Right ventricle myocardium inferior (tissue), 1 donor: Measurements from ENCODE around the gene ARPC5L. TPM values are rescaled to one million over a fixed set of nuclear protein-coding genes. Genes with fewer than 3 reads are reported as not detected.

Experiments used
- ATAC-seq: fragments of 200-7000 bp; cut with Tn5 transposase; one replicate; pipeline ENCODE4 v1.9.1; 2020; ENCODE audit warnings: mild to moderate bottlenecking, moderate library complexity
- DNase-seq: peaks from one replicate; pipeline ENCODE4 v3.0.0; 2021; ENCODE audit errors: missing footprints
- intact Hi-C: fragments of 100-400 bp; cut with DNase I; formaldehyde crosslinking; loops from one replicate; pipeline ENCODE4 v1.11.0; 2022
- total RNA-seq: library from RNA; stranded (reverse); fragmentation: NEBNext Ultra II Directional; extraction: Animal tissue kit (Norgen Biotek cat#: 25700); gene quantifications from one replicate; pipeline ENCODE4 v1.2.1, GENCODE V29; 2021
- donor health status: DM: no; HTN: yes; CAD: no; lungs with severe emphysema.

Gene ARPC5L
- total RNA-seq, 1 donor from 2014 or later: 41.8 TPM

- ATAC-seq: no peak
- intact Hi-C loops: no loop called here
- DNase-seq: no peak
These were observed 18.6 kb downstream of the ARPC5L start for GRCh38 chr9:124880501-124880900.

- DNase-seq: peak; percentile 17
- ATAC-seq: no peak
- intact Hi-C loops: no loop called here
These were observed 19.3 kb downstream of the ARPC5L start for GRCh38 chr9:124881138-124881743.

DNA sequence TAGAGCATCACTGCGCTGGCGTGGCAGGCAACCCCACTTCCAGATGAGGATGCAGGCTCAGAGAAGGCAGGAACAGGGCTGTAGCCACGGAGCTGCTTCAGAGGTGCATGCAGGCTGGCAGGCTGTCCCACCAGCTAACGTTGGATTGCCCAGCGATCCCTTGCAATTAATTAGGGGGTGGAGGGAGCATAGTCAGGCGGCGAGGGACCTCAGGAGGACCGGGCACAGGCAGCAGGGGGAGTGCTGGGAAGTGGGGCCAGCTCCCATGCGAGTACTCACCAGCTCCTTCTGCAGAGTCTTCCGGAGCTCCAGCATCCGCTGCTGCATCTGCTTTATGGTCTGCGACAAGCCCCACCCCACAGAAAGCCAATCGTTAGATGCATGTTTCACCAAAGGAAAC, 20.3 kb downstream of the ARPC5L start:
- intact Hi-C loops: no loop called here
- ATAC-seq (no peak), DNase-seq (peak; percentile 17)

DNA sequence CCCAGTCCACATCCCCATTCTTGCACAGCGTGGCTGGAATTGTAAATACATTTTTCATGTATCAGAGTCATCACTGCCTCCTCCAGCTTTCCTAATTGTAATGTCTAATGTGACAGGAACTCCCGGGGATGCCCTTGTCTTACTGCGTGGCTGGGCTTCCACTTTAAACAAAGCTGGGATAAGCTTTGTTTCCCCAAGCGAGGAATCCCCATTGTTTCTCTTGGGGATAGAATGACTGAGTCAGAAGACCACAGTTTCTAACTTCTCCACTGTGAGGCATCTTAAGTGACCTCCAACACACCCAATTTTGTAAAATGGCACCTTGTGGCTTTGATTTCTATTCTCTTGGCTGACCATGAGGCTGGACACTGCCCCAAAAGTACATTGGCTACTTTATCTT, 22.4 kb downstream of the ARPC5L start:
- intact Hi-C loops: no loop called here
- no peak for DNase-seq
- no peak for ATAC-seq

DNA sequence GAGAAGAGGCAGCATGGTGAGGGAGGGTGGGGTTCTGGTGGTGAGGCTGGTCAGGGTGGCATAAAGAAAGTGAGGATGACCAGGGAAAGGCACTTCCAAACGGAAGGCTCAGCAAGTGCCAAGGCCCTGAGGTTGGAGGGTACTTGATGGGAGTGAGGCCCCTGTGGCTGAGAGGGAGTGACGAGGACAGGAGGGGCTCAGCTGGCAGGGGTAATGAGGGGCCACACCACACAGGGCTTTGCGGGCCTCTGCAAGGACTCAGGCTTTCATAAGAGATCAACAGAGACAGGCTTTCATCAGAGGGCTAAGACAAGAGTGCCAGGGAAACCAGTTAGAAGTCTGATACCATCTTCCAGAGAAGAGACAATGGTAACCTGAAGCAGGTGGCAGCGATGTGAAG, 23.6 kb downstream of the ARPC5L start:
- intact Hi-C loops: no loop called here
- DNase-seq (no peak), ATAC-seq (no peak)

DNA sequence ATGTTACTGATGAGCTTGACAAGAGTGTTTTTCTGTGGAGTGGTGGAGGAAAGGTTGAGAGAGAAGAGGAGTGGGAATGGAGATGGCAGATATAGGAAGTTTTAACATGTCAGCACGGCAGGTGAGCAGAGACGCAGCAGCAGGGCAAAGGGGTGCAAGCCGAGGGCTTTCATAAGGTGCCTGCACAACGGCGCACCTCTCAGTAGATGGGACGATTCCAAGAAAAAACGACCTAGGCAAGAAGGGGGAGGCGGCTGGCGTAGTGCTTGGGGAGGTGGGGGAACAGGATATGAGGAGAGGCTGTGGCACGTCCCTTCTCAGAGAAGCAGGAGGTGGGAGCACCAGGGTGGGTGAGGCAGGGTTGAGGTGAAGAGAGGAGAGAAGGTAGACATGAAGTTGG, 24.5 kb downstream of the ARPC5L start:
- ATAC-seq (no peak), DNase-seq (no peak)
- intact Hi-C loops: no loop called here

DNA sequence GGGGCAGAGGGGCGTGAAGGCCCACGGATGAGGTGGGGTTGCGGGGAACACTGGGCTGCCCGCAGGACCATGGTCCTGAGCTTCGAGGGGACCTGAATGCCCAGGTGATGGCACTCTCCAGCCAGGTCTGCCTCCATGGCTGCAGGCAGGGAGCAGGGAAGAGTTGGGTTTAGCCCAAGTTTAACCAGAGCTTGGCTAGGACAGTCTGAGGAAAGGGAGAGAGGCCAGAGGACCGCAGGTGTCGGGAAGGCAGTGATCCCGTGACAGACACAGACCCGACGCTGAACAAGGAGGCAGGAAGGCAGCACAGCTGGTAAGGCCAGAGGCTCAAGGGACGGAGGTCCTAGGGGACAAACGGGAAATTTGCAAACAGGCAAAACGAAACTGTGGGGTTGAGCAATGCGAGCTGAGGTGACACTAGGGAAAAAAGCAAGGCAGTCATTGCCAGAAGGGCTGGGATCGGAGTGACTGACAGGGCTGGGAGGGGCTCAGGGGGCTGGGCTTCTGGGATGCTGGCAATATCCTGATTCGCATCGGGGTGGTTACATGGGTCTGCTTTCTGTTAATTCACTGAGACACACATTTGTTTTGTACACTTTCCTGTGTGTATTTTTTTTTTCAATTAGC, 25.0 kb downstream of the ARPC5L start:
- ATAC-seq (peak; percentile 29), DNase-seq (no peak)
- intact Hi-C loops: no loop called here

DNA sequence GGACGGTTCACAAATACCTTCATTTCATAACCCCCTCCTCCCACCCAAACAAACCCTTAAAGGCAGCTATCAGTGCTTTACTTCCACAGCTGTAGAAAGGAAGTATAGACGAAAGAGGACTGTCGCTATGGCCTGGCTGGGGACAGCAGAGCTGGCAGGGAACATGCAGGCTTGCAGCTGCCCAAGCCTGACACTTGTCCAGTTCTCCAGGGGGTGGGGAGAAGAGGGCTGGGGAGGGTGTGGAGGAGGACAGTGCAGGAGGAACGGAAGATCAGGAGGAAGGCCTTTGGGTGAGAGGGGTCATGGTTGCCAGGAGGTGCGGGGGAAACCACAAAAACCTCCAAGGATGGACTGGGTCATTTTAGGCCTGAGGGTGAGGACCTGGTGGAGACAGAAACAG, 25.9 kb downstream of the ARPC5L start:
- intact Hi-C loops: no loop called here
- ATAC-seq: no peak
- DNase-seq: no peak

DNA sequence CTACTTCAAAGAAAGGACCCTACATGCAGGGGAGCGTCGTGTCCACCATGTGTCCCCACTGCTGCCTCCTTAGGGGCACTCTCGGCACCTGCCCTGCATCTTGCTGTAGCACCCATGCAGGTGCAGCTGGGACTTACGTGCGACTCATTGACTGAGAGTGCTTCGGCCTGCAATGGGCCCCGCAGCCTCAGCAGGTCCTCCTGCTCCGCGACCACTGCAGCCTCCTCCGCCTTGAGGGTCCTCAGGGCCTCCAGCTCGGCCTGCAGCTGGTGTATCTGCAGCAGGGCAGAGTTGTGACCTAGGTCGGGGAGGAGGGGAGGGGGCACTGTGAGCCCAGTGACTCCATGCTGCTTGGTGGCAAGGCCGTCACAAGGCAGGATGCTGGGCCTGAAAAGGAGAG, 27.1 kb downstream of the ARPC5L start:
- DNase-seq: no peak
- ATAC-seq: no peak
- intact Hi-C loops: no loop called here

- intact Hi-C loops: no loop called here
- DNase-seq: peak; percentile 13
- no peak for ATAC-seq
These were observed 28.2 kb downstream of the ARPC5L start for GRCh38 chr9:124890179-124890578.

DNA sequence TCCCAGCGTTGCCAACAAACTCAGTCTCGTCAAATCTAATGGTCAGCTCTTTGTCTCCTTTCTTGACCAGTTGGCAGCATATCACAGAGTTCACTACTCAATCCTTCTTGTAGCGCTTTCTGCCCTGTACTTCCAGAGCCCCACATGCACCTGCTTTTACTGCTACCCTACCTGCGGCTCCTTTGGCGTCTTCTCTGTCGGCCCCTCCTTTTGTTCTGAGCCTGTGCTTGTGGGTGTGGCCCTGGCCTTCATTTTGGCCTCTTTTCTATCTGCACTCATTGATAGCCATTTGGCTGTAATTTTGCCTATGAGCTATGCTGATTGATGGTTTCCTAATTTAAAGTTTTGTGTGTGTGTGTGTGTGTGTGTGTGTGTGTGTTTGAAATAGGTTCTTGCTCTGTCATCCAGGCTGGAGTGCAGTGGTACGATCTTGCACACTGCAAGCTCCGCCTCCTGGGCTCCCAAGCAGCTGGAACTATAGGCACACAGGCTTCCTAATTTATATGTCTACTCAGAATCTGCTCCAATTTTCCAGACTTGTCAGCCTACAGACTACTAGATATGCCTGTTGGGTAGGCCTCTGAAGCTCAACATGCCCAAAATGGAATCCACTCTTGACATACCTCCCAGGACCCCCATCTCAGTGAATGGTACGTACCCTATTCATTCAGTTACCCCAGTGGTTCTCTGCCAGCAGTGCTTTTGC, 32.3 kb downstream of the ARPC5L start:
- ATAC-seq (no peak), DNase-seq (no peak)
- intact Hi-C loops: no loop called here

- DNase-seq: no peak
- ATAC-seq: no peak
- intact Hi-C loops: no loop called here
These were observed 32.8 kb downstream of the ARPC5L start for GRCh38 chr9:124894741-124895170.

DNA sequence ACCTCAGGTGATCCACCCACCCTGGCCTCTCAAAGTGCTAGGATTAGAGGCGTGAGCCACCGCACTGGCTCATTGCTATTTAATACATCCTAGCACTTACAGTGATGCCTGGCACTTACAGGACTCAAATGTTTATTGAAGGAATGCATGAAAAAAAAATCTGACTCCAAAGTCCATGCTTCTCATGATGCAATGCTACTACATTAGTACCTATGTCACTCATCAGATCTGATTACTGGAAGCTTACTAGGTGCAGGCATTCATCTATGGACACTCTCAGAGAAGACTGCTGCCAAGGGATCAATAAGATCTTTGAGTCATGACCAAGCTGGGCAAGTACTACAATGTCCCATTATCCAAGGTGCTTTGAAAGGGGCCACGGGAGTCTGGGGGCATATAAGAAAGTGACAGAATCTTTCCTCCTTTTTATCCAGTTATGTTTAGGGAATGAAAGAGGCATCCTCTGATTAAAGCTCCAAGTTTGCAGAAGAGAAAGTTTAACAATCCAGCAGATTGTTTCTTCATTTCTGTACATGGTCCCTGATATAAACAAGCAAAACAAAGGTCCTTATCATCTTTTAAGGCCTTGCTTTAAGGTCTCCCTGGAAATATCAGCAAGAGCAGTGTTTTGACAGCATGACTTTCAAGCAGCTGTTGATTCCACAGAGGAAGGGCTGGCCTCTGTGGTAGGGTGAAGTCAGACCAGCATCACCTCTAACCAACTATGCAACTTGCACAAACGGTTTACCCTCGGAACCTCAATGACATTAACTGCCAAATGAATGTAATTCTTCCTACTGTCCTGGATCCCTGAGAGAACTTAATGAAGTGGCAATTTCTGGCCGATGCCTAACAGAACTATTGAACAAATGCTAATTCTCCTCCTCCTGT, 35.9 kb downstream of the ARPC5L start:
- ATAC-seq (no peak), DNase-seq (no peak)
- intact Hi-C loops: no loop called here

- no peak for DNase-seq
- intact Hi-C loops: no loop called here
- ATAC-seq: no peak
These were observed 37.9 kb downstream of the ARPC5L start for GRCh38 chr9:124899845-124900244.

DNA sequence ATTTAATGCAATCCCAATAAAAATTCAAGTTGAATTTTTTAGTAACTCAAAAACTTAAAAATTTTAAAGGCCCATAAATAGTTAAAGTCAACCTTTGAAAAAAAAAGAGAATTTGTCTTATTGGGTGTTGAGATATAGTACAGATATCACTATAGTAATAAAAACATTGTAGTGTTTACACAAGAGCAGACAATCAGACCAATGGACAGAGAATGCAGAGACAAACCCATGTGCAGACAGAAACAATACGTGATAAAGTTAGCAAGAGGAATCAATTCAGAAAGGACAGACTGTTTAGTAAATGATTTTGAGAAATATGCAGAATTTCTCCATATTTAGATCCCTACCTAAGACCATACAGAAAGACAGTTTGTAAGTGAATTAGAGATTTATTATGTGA, 45.0 kb downstream of the ARPC5L start:
- no peak for ATAC-seq
- no peak for DNase-seq
- intact Hi-C loops: no loop called here

GRCh38 chr9:124908098-124908497, 46.2 kb downstream of the ARPC5L start:
- intact Hi-C loops: no loop called here
- DNase-seq (no peak), ATAC-seq (no peak)

DNA sequence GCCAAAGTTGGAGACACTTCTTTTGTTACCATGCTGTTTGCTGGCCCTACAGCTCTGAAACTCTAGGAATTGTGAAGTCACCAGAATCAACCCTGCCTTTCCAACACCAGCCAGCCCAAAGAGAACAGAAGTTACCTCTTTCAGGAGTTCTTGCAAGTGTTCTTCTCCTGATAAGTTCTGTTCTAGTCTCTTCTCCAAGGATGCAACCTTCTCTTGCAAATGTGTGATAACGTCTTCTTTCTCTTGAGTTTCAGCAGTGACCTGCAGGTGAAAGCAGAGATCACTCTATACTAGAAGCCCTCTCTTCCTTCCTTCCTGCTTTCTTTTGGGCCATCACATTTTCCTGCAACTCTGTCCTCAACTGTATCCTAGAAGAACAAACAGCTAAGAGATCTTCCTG, 49.8 kb downstream of the ARPC5L start:
- DNase-seq (no peak), ATAC-seq (no peak)
- intact Hi-C loops: no loop called here

GRCh38 chr9:124913378-124913777, 51.4 kb downstream of the ARPC5L start:
- ATAC-seq: no peak
- no peak for DNase-seq
- intact Hi-C loops: no loop called here

DNA sequence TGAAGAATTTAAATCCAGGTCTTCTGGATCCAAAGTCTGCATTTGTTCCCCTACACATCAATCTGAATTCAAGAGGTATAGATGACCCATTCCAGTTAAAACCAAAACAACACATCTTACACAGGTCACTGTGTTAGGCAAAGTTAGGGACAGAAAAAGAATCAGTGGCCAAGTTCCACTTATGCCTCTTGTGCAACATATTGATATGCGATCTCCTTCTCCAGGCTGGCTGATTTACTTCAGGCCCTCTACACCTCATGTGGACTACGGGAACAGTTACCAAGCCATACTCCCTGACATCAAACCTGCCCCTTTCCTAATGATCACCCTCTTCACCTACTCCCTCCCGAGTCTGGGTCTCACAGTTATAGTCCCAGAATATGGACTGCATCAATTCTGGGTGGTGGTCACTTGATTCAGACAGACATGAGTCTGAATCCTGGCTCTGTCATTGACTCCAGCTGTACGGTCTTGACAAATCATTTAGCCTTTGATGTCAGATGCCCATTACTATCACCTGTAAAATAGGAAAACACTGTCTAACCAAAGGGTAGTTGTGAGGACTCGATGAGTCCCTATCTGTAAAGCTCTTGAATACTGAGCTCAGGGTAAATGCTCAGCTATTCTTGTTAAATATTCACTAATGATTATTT, 52.9 kb downstream of the ARPC5L start:
- DNase-seq (no peak), ATAC-seq (no peak)
- intact Hi-C loops: no loop called here
